H9 (cell line): ENCODE data around the gene WT1. TPM values are rescaled to one million over a fixed set of nuclear protein-coding genes. Genes with fewer than 3 reads are reported as not detected.

Experiments
- DNase-seq: peaks from one replicate; pipeline ENCODE4 v3.0.0-alpha.2; 2017
- H2AFZ ChIP-seq: one replicate; pipeline ENCODE4 v1.6.1; 2013; ENCODE audit warnings: mild to moderate bottlenecking, low read length, control low read depth, moderate library complexity
- H2AK5ac ChIP-seq: 2 replicates; pipeline ENCODE4 v1.6.1; 2013; ENCODE audit warnings: low read length, control low read depth, mixed read lengths; ENCODE audit not compliant: insufficient read length
- H2BK120ac ChIP-seq: one replicate; pipeline ENCODE4 v1.6.1; 2013; ENCODE audit warnings: low read depth, mild to moderate bottlenecking, low read length, control low read depth, inconsistent platforms; ENCODE audit not compliant: poor library complexity, severe bottlenecking
- H2BK12ac ChIP-seq: 2 replicates; pipeline ENCODE4 v1.6.1; 2013; ENCODE audit warnings: low read length, control low read depth, mixed read lengths, low read depth; ENCODE audit not compliant: insufficient read length
- H2BK15ac ChIP-seq: 2 replicates; pipeline ENCODE4 v1.6.1; 2013; ENCODE audit warnings: low read depth, low read length, control low read depth
- H2BK20ac ChIP-seq: one replicate; pipeline ENCODE4 v1.6.1; 2013; ENCODE audit warnings: low read depth, mild to moderate bottlenecking, low read length, control low read depth, inconsistent platforms; ENCODE audit not compliant: poor library complexity, severe bottlenecking
- H2BK5ac ChIP-seq: 2 replicates; pipeline ENCODE4 v1.6.1; 2013; ENCODE audit warnings: low read length, control low read depth, mixed read lengths; ENCODE audit not compliant: insufficient read length
- H3K14ac ChIP-seq: 2 replicates; pipeline ENCODE4 v1.6.1; 2013; ENCODE audit warnings: low read length, control low read depth; ENCODE audit not compliant: insufficient read depth
- H3K18ac ChIP-seq: 2 replicates; pipeline ENCODE4 v1.6.1; 2013; ENCODE audit warnings: low read depth, mild to moderate bottlenecking, mixed read lengths, low read length, control low read depth; ENCODE audit not compliant: insufficient read length
- H3K23ac ChIP-seq: 2 replicates; pipeline ENCODE4 v1.6.1; 2013; ENCODE audit warnings: low read length, control low read depth, mixed read lengths, low read depth; ENCODE audit not compliant: insufficient read length
- H3K23me2 ChIP-seq: 2 replicates; pipeline ENCODE4 v1.6.1; 2013; ENCODE audit warnings: low read depth, mild to moderate bottlenecking, mixed read lengths, low read length, control low read depth; ENCODE audit not compliant: insufficient read length, poor library complexity, severe bottlenecking
- H3K27ac ChIP-seq: 2 replicates; pipeline ENCODE4 v1.5.1; 2013; ENCODE audit warnings: low read length, control low read depth, mixed read lengths, low read depth; ENCODE audit not compliant: insufficient read length
- H3K27me3 ChIP-seq: 2 replicates; pipeline ENCODE4 v1.6.1; 2013; ENCODE audit warnings: low read length, control low read depth, inconsistent platforms; ENCODE audit not compliant: insufficient read depth
- H3K4ac ChIP-seq: 2 replicates; pipeline ENCODE4 v1.6.1; 2013; ENCODE audit warnings: low read depth, mild to moderate bottlenecking, control low read depth, inconsistent platforms, low read length, moderate library complexity
- H3K4me1 ChIP-seq: 2 replicates; pipeline ENCODE4 v1.6.1; 2013; ENCODE audit warnings: low read length, control low read depth, inconsistent platforms; ENCODE audit not compliant: insufficient read depth
- H3K4me2 ChIP-seq: 2 replicates; pipeline ENCODE4 v1.6.1; 2013; ENCODE audit warnings: low read length, control low read depth, mixed read lengths; ENCODE audit not compliant: insufficient read length, insufficient read depth
- H3K56ac ChIP-seq: 2 replicates; pipeline ENCODE4 v1.6.1; 2013; ENCODE audit warnings: low read depth, mild to moderate bottlenecking, mixed read lengths, low read length, control low read depth; ENCODE audit not compliant: insufficient read length
- H3K79me1 ChIP-seq: 2 replicates; pipeline ENCODE4 v1.6.1; 2013; ENCODE audit warnings: low read depth, mild to moderate bottlenecking, moderate library complexity, low read length, control low read depth, inconsistent platforms; ENCODE audit not compliant: insufficient read depth, poor library complexity, severe bottlenecking
- H3K79me2 ChIP-seq: 2 replicates; pipeline ENCODE4 v1.6.1; 2013; ENCODE audit warnings: low read length, control low read depth, inconsistent platforms; ENCODE audit not compliant: insufficient read depth
- H3K9ac ChIP-seq: 2 replicates; pipeline ENCODE4 v1.6.1; 2013; ENCODE audit warnings: low read length, control low read depth, mixed read lengths; ENCODE audit not compliant: insufficient read length; ENCODE audit errors: extremely low read depth
- H3K9me3 ChIP-seq: one replicate; pipeline ENCODE4 v1.6.1; 2013; ENCODE audit warnings: low read depth, low read length, inconsistent platforms; ENCODE audit not compliant: control insufficient read depth
- H3T11ph ChIP-seq: one replicate; pipeline ENCODE4 v1.6.1; 2013; ENCODE audit warnings: mild to moderate bottlenecking, low read length, control low read depth, inconsistent platforms
- H4K20me1 ChIP-seq: one replicate; pipeline ENCODE4 v1.6.1; 2013; ENCODE audit not compliant: control insufficient read depth, insufficient read length, insufficient read depth
- H4K5ac ChIP-seq: 2 replicates; pipeline ENCODE4 v1.6.1; 2013; ENCODE audit warnings: low read depth, mild to moderate bottlenecking, mixed read lengths, low read length, control low read depth; ENCODE audit not compliant: insufficient read length
- H4K8ac ChIP-seq: replicated peaks from 2 replicates; pipeline ENCODE4 v1.6.1; 2013; ENCODE audit warnings: low read length, control low read depth, mixed read lengths, low read depth; ENCODE audit not compliant: insufficient read length
- H4K91ac ChIP-seq: 2 replicates; pipeline ENCODE4 v1.6.1; 2013; ENCODE audit warnings: low read depth, mild to moderate bottlenecking, moderate library complexity, mixed read lengths, low read length, control low read depth; ENCODE audit not compliant: insufficient read length
- H3K27ac Mint-ChIP-seq, 3 experiments: 2 replicates in 2 of 3; 3 replicates in 1 of 3; pipeline ENCODE4 v1.8.0; 2020 to 2021; ENCODE audit warnings: mixed read lengths in 3 of 3, mild to moderate bottlenecking in 1 of 3, moderate library complexity in 1 of 3
- H3K27me3 Mint-ChIP-seq: 2 replicates; pipeline ENCODE4 v1.8.0; 2021; ENCODE audit warnings: low read depth, mild to moderate bottlenecking, moderate library complexity, mixed read lengths
- H3K36me3 Mint-ChIP-seq, 3 experiments: 2 replicates in 2 of 3; 3 replicates in 1 of 3; pipeline ENCODE4 v1.8.0; 2020 to 2021; ENCODE audit warnings: low read depth in 3 of 3, mixed read lengths in 3 of 3; ENCODE audit not compliant: insufficient read depth in 1 of 3
- H3K4me1 Mint-ChIP-seq, 2 experiments: 2 replicates each; pipeline ENCODE4 v1.8.0; 2020; ENCODE audit warnings: mixed read lengths in 2 of 2
- H3K4me3 Mint-ChIP-seq, 2 experiments: 2 replicates in 1 of 2; 3 replicates in 1 of 2; pipeline ENCODE4 v1.8.0; 2020 to 2021; ENCODE audit warnings: mild to moderate bottlenecking in 2 of 2, mixed read lengths in 2 of 2, moderate library complexity in 1 of 2
- H3K9me3 Mint-ChIP-seq, 2 experiments: 2 replicates in 1 of 2; 3 replicates in 1 of 2; pipeline ENCODE4 v1.8.0; 2020; ENCODE audit warnings: mild to moderate bottlenecking in 2 of 2, mixed read lengths in 2 of 2, moderate library complexity in 1 of 2
- WGBS: extraction: QIAGEN DNeasy Blood & Tissue Kit; methylation state at CpG from one replicate; pipeline ENCODE4 v1.1.7; 2013; ENCODE audit warnings: missing lambda C conversion rate, low lambda C conversion rate, mixed read lengths; ENCODE audit not compliant: insufficient read length; ENCODE audit errors: extremely low coverage; 5-methylcytosine and 5-hydroxymethylcytosine counted together
- total RNA-seq: library from RNA; stranded (reverse); gene quantifications from 2 replicates; pipeline ENCODE4 v1.2.1, GENCODE V29; 2021
- TF ChIP-seq, protein P1 (sequence below): fragments of 200-600 bp; sonication (generic); conservative IDR thresholded peaks from 3 replicates; pipeline ENCODE4 v1.8.0; 2021; ENCODE audit warnings: antibody characterized with exemption, mild to moderate bottlenecking

The WT1 gene
- total RNA-seq, 1 experiment from 2014 or later = 0.20 TPM

GRCh38 chr11:32440916-32441315 lies 5.6 kb upstream of the WT1 start:
- WGBS = no CpG with 5 or more reads among the region's 9 CpGs
- H3K9me3 ChIP-seq = no peaks in the 10 kb centered on the region
- H3K9ac ChIP-seq = no peak overlapping the region
- no peak overlapping the region for H3K27ac ChIP-seq
- TF ChIP-seq, protein P1, sequence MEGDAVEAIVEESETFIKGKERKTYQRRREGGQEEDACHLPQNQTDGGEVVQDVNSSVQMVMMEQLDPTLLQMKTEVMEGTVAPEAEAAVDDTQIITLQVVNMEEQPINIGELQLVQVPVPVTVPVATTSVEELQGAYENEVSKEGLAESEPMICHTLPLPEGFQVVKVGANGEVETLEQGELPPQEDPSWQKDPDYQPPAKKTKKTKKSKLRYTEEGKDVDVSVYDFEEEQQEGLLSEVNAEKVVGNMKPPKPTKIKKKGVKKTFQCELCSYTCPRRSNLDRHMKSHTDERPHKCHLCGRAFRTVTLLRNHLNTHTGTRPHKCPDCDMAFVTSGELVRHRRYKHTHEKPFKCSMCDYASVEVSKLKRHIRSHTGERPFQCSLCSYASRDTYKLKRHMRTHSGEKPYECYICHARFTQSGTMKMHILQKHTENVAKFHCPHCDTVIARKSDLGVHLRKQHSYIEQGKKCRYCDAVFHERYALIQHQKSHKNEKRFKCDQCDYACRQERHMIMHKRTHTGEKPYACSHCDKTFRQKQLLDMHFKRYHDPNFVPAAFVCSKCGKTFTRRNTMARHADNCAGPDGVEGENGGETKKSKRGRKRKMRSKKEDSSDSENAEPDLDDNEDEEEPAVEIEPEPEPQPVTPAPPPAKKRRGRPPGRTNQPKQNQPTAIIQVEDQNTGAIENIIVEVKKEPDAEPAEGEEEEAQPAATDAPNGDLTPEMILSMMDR = no peak
- H3K79me1 ChIP-seq = no peaks in the 10 kb centered on the region
- no peak overlapping the region for H2BK15ac ChIP-seq
- H3K14ac ChIP-seq = no peak overlapping the region
- no peaks in the 10 kb centered on the region for H4K20me1 ChIP-seq
- H3K4me3 Mint-ChIP-seq = no peak overlapping the region
- no peak overlapping the region for H3K4ac ChIP-seq
- H3K23me2 ChIP-seq = peaks cover 3% of the 10 kb centered on the region
- H3T11ph ChIP-seq = no peak overlapping the region
- H2BK120ac ChIP-seq = no peak overlapping the region
- H2BK12ac ChIP-seq = no peak overlapping the region
- no peak overlapping the region for H2BK5ac ChIP-seq
- no peak overlapping the region for H4K91ac ChIP-seq
- no peak overlapping the region for H3K23ac ChIP-seq
- no peak overlapping the region for H2AFZ ChIP-seq
- H2AK5ac ChIP-seq = no peak overlapping the region
- no peaks in the 10 kb centered on the region for H3K79me2 ChIP-seq
- DNase-seq = no peak
- H3K56ac ChIP-seq = no peak overlapping the region
- no peak overlapping the region for H3K27ac Mint-ChIP-seq
- no peak overlapping the region for H3K18ac ChIP-seq
- H3K4me1 ChIP-seq = peaks cover 5% of the 10 kb centered on the region; the same call in 1 of the 2 replicates
- peaks cover 0 to 13% of the 10 kb centered on the region in 2 experiments; a peak in 2 of 5 replicates for H3K9me3 Mint-ChIP-seq
- H4K5ac ChIP-seq = no peak overlapping the region
- H3K4me2 ChIP-seq = no peak overlapping the region
- H4K8ac ChIP-seq = no peak overlapping the region
- no peak overlapping the region for H2BK20ac ChIP-seq
- H3K27me3 Mint-ChIP-seq = peaks cover 95% of the 10 kb centered on the region
- H3K36me3 Mint-ChIP-seq = no peaks in the 10 kb centered on the region
- peaks cover 22 to 28% of the 10 kb centered on the region in 2 experiments for H3K4me1 Mint-ChIP-seq
- peaks cover 69% of the 10 kb centered on the region for H3K27me3 ChIP-seq
